Stimulated activated CD4-positive, alpha-beta T cell treated with anti-CD3 and anti-CD28 coated beads, Interleukin-15, amount 100 ng/mL, for 1 hour (primary cell): ENCODE data around the gene NKAIN2.

Experiments
- DNase-seq, 2 donors: peaks; one replicate each; pipeline ENCODE4 v3.0.0-alpha.2; 2020; ENCODE audit warnings: low read depth in 1 of 2, low spot score in 1 of 2

NKAIN2 gene

DNA sequence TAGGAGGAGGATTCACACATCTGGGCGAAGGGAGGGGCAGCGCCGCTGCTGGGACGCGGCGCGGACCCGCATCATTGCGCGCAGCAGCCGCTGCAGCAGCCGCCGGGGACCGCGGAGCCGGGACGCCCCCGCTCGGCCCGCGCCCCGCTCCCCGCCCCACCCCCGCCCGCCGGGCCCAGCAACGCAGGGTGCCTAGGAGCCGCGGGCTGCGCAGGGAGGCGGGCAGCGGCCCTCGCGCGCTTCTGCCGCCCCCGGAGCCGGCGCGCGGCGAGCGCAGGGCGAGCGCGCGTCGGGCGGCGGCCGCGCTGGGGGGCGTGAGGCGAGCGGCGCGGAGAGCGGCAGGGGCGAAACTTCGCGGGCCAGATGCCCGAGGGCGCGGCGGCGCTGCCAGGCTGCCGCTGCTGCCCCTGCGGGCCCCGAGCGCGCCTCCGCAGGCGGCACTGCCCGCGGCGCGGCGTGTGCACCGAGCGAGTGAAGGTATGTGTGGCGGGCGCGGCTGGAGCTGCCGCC, at the start of gene NKAIN2:
TSS of gene NKAIN2 (plus strand) at position 362 of the 510 bp plus-strand sequence.
- no peak for DNase-seq

DNA sequence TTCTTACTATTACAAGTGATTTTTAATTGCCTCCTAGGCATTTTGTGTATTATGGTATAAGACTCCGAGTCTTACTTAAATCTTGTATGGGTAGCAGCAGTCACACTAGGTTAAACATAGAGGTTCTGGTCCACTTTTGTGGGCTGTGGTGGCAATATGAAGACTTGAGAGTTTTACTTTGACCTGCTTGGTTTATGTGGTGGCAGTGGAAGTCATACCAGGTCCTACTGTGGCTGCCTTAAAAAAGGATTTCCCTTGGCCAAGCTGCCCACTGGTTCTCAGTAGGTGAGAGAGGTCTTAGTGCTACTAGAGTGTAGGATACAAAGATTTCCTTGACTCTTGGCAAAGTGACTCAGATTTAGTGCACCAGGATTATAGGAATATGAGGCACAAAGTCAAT, 44.2 kb upstream of the NKAIN2 start:
- DNase-seq, result no peak

GRCh38 chr6:123763904-123764303, 39.8 kb upstream of the NKAIN2 start:
- DNase-seq, result no peak

DNA sequence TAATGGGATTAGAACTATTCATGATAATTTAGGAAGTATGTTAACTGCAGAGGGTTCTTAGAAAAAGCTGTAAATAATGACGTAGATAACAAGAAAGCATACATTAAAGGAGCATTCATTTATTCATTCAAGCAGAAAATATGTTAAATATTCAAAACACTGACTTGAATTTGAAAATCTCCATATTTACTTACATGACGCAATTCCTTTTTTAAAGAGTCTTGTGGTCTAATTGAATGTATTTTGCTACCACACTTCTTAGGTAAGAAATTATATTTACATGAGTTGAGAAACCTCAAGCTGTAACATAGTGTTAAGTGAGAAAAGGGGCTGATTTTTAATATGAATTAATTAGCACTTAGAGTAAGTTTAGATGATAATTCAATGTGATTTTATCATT, 38.9 kb upstream of the NKAIN2 start:
- no peak for DNase-seq

GRCh38 chr6:123768921-123769320, 34.7 kb upstream of the NKAIN2 start:
- DNase-seq, result no peak

DNA sequence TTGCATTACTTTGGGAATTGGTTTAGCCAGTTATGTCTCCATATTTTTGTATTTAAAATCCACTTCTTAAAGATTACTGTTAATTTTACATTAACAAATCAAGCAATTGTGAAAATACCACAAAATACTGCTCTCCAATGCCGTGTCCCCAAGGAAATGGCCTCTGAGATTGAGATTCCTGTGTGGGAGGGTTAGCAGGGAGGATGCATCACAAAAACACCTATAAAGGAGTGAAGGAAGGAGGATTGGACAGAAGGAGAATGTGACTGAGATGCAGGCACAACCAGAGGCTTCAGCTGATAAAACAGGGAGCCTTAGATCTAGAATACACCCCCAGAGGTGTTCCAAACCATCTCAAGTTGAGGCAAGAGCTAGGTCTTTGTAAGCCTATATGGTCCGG, 34.2 kb upstream of the NKAIN2 start:
- DNase-seq, result no peak

GRCh38 chr6:123770247-123770949, 33.3 kb upstream of the NKAIN2 start:
- no peak for DNase-seq

GRCh38 chr6:123771126-123771525, 32.5 kb upstream of the NKAIN2 start:
- DNase-seq, result no peak

GRCh38 chr6:123777563-123777962, 26.1 kb upstream of the NKAIN2 start:
- DNase-seq, result no peak

GRCh38 chr6:123780021-123780420, 23.6 kb upstream of the NKAIN2 start:
- no peak for DNase-seq

DNA sequence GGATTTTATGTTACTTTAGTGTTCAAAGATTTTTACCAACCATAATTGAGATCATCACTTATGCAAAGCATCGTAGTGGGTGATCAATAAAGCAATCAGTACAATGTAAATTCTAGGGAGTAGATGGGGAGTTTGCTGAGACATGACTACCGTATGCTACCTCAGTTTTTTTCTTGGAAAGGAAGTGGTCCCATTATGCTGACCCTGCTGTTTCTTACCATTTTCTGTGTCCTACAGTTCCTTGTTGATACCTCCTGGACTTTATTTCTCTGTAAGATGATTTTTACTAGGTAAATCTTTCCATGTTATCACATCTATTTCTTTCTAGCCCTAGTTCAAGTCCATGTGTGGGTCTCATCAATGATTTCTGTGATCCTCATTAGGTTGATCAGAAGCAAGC, 19.3 kb upstream of the NKAIN2 start:
- no peak for DNase-seq

GRCh38 chr6:123785039-123785438, 18.6 kb upstream of the NKAIN2 start:
- DNase-seq, result no peak

- DNase-seq, result no peak
These were observed 15.3 kb upstream of the NKAIN2 start for GRCh38 chr6:123788319-123788718.

DNA sequence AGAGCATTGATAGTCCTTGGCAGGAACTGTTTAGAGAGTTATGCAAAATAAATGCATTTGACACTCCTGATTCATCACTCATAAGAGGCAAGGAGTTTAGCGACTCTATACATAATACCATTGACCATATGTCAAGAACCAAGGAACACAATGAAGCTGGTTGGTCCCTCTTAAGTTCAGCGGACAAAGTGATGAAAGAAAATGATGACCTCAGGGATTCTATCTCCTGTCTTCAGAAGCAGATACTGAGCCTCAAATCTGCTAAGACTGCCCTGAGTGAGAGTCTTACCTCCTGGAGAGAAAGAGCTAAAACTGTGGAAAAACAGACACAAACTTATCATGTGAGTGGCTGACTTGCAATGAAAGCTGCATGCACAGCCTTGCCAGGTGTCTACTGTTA, 9.5 kb upstream of the NKAIN2 start:
- no peak for DNase-seq

- DNase-seq, result no peak
These were observed 8.9 kb upstream of the NKAIN2 start for GRCh38 chr6:123794799-123795198.

DNA sequence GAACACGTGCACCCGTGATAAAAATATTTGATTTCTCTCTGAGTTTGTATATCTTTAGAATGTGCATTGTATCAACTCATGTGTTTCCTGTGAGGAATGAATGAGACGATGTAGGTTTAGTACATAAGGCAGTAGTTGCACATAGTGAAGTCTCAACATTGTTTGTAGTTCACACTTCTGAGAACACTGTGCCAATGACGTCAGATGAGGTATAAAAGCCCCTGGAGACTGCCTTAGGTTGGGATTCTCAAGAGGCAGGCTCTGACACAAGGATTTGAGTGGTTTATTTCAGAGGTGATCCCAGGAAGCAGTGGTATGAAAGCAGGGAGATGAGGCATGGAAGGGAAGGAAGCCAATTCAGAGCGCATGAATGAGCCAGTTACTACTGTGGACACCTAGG, 2.6 kb upstream of the NKAIN2 start:
- no peak for DNase-seq

DNA sequence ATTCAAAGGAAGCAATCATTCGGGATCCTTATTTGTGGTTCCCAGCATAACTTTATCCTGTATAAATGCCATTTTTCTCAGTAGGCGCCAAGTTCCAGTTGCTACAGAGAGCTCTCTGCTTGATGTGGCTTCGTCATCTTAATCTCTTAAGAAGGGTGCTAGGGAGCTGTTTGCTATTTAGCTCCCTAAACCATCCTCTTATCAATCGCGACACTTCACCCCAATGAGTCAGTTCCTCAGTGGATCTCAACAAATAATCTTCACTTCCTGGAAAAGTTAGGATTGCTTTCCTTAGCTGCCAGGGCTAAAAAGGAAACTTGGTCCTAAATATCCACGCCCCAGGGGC, 1.3 kb upstream of the NKAIN2 start:
- DNase-seq, result no peak

DNA sequence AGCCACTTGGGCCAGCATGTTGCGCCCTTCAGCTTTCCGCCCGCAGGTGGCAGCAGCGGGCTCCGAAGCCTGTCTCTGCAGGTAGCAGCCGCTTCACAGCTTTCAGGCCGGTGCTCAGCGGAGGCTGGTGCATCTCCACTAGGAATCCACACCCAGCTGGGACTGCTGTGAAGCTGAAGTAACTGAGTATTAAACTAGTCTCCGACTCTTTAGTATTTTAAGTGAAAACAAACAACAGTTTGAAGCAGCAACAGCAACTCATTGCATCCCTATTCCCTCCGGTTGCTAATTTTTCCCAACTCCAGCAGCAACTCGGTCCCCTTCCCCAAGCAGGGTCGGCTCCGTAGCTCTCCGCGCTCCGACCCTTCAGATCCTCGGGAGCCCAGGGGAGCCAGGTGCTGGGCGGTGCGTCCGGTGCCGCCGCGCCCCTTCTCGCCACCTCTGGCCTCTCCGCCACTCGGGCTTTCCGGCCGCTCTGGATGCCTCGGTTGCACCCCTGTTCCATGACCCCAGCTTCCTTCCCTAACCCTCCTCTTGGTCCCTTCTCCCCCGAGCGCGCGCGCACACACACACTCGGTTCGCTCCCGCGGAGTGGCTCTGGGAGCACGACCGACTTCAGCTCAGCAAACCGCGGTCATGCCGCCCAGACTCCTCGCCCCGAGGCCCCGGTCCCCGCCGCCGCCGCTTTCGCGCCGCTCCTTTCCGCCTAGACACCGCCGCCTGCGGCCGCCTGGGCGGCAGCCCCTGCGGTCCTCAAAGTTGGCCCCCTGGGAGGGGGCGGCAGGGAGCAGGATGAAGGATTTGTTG, 765 bp upstream of the NKAIN2 start:
- DNase-seq, result peak; percentile 7 to 41

DNA sequence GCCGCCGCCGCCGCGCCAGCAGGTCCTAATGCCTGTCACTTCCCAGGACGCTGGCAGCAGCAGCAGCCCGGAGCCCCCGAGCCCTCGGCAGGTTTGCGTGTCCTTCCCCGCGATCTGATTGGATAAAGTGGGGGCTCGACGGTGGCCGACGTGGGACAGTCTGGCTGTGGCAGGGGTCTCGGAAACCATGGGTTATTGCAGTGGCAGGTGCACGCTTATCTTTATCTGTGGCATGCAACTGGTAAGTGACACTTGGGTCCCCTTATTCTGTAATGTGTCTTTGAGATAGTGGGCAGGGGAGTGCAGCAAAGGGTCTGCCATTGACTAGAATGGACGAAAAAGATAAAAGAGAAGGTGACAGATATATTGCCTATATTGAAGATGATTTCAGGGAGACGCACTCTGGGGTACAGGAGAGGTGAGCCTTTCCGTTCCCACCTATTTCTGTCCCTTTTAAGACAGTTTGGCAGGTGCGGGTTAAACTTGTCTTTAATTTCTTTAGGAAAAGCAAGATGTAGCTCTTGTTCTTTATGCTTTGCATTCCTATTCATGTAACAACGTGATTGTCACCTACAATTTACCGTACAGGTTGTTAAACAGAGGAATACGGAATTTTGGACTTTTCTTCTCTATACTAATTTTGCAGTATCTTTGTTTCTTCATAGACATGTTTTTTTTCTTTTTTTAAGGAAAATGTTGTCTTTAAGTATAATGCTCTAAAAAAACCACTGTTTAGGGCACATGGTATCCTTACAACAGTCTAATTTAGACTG, 535 bp downstream of the NKAIN2 start:
- DNase-seq, result no peak

DNA sequence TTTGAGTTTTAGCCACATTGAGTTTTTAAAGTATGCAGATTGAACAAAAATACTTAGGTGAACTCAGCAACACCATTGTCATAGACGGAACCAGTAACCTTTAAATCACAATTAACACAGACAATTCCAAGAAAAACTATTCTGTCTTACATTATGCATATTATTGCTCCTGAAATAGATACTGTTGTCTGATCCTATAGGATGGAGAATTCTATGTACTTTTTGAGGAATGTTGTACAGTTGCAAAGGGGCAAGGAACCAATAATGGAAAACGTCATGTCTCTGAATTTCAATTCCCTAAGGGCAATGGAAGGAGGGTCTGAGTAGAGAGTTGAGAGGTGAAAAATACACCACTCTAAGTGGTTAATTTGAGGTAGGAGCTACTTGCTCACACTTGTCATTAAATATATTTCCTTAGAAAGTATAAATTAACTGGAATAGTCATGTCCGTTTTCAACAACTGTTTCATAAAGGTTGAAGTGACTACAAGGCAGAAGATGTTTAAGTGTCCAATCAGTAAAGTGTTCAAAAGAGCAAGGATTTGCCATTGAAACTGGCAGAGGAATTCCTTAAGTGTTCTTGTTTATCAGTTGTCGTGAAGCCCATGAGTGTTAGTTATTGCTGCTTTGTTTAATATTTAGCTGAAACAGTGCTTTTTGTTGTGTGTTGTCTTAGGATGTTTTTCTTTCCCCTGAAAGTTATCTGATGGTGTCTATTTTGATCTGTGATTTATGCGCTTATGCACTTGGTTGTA, 1.3 kb downstream of the NKAIN2 start:
- no peak for DNase-seq

DNA sequence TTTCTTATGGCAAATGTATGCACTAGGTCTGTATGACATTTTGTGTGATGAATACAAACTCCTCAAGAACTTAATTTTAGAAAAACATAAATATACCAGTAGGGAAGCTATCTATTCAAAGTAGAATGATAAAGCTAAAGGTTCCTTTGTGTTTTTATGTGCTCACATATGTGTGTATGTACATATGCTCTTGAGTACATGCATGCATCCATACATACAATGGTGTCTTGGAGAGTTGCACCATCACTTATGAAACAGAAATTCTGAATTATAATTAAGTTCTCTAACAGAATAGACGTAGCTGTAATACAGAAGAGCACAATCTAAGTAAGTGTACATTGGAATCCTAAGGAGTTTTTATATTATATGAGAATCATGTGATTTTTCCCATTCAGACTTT, 2.3 kb downstream of the NKAIN2 start:
- no peak for DNase-seq
